HCT116 (cell line): ENCODE measurements around the gene ATP6AP1.

ENCODE experiments used
- CTCF ChIP-seq, 3 experiments: fragments of 200-600 bp in 1 of 3; sonication (generic) in 1 of 3; IDR thresholded peaks in 2 of 3; conservative IDR thresholded peaks in 1 of 3; 2 replicates each; pipeline ENCODE4 v1.5.1; 2012 to 2017; ENCODE audit warnings: low read depth in 2 of 3, low read length in 2 of 3, antibody characterized with exemption in 1 of 3, borderline replicate concordance in 1 of 3, control low read depth in 1 of 3, mild to moderate bottlenecking in 1 of 3, mixed read lengths in 1 of 3, mixed run types in 1 of 3, moderate library complexity in 1 of 3; ENCODE audit not compliant: insufficient read depth in 1 of 3
- JUND ChIP-seq: IDR thresholded peaks from 2 replicates; pipeline ENCODE4 v1.6.1; 2012
- TCF7L2 ChIP-seq: IDR thresholded peaks from 2 replicates; pipeline ENCODE4 v1.7.0; 2011; ENCODE audit warnings: borderline replicate concordance, inconsistent platforms; ENCODE audit not compliant: insufficient read depth, insufficient read length; ENCODE audit errors: extremely low read depth
- ZFX ChIP-seq: fragments of 450-650 bp; IDR thresholded peaks from 2 replicates; pipeline ENCODE4 v1.6.1; 2017

DNA sequence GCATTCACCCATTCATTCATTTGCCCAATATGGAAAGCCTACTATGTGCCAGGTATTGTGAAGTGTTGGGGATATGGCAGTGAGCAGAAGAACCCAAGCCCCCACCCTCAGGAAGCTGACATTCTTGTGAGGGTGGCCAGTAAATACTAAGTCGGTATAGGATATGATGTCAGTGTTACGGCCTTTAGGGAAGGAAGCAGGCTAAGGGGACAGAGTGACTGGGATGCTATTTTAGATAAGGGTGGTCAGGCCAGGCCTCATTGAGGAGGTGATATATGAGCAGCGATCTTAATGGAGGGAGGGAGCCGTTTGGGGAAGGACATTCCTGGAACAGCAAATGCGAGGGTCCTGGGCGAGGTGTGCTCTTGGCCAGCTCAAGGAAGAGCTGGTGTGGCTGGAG lies 2.0 kb downstream of the ATP6AP1 start:
- TF ChIP-seq ZFX (no peak), CTCF (IDR thresholded peaks at IDR 0.05 in 2 of 3, conservative IDR thresholded peaks at IDR 0.05 in 1 of 3; ENCODE audit: borderline replicate concordance in 1 of 3, insufficient read depth in 1 of 3, low read depth in 2 of 3, low read length in 2 of 3) (no peak), JUND (no peak), TCF7L2 (no peak)
